GM18526 (cell line): ENCODE results near the gene NMT1.

ENCODE experiments used
- POLR2A ChIP-seq: IDR thresholded peaks from 3 replicates; pipeline ENCODE4 v1.6.1; 2011; ENCODE audit not compliant: insufficient read length; ENCODE audit errors: extremely low read depth

NMT1 gene

DNA sequence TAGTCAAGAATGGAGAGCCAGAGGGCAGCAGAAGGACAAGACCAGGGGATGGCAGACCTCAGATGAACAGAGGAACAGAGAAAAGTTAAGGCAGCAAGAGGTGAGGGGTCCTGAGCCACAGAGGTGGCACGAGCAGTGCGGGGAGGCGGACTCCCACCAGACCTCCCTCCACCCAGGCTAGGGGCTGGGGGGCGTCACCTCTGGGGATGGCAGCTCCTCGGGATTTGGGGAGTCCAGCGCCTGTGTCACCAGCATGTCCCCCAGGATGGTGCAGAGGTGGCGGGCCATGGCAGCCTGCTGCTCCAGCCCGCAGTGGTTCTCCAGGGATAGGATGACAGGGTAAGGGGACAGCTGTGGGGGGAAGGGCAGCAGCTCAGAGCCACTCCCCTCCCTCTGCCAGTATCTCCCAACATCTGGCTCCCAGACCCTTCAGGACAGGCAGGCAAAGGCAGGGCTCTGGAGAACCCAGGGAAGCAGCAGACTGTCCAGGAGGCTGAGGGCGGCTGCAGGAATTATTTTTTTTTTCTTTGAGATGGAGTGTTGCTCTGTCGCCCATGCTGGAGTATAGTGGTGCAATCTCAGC, 55.4 kb downstream of the NMT1 start:
- no peak for TF ChIP-seq POLR2A

DNA sequence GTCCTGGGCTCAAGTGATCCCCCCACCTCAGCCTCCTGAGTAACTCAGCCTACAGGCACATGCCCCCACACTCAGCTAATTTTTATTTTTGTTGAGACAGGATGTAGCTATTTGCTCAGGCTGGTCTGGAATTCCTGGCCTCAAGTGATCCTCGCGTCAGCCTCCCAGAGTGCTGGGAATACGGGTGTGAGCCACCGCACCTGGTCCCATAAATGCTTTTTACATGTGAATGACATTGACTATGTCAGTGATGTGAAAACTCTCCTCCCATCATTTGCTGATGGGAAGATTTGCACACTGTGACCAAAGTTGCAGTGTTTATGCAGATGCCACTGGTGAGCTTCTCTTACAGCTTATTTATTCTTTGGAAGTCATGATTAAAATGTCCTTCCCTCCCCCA, 56.2 kb downstream of the NMT1 start:
- TF ChIP-seq POLR2A = no peak

DNA sequence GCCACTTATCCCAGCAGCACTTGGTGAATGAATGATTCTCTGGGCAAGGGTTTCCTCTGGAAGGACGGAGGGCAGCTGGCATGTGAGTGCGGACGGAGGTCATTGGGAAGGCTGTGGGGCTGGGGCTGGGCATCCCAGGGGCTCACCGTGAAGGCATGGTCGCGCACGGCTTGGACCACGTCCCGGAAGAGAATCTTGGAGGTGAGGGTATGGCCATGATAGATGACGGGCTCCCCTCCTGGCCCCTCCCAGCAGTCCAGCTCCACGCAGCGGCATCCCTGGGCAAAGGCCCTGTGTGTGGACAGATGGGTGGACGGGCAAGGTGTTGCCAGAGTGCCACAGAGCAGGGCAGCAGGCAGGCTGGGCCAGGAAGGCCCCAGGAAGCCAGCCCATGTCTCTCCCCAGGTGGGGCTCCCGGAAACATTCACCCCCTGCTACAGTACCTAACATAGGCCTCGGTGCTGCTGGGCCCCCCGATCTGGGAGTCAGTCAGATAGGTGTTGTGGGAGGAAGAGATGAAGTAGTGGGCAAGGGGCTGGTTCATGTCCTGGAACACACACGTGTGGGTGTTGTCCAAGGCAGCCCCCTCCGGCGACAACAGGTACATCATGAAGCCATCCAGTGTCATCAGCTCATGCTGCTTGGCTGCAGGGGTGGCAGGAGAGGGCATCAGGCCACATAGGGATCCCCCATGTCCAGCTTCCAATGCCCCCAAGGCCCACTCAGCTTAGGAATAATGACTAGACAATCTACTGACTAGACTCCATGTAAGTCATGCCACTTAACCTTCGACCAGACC, 56.9 kb downstream of the NMT1 start:
- TF ChIP-seq POLR2A = no peak

DNA sequence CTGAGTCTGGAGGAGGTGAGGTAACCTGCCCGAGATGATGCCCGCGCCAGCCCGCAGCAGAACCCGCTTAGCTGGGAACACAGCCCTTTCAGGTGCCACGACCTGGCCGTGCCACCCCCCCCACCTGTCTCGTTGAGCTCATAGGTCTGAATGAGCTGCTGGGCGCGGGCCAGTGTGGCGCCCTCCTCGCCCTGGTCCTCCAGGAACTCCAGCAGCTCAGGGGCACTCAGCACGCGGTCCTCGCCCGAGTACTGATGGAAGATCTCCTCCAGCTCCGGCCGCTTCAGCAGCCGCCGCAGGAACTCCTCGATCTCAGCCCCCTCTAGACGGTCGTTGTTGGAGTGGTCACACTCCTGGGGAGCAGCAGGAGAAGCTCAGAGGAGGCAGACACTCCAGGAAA, 57.6 kb downstream of the NMT1 start:
- TF ChIP-seq POLR2A = no peak

DNA sequence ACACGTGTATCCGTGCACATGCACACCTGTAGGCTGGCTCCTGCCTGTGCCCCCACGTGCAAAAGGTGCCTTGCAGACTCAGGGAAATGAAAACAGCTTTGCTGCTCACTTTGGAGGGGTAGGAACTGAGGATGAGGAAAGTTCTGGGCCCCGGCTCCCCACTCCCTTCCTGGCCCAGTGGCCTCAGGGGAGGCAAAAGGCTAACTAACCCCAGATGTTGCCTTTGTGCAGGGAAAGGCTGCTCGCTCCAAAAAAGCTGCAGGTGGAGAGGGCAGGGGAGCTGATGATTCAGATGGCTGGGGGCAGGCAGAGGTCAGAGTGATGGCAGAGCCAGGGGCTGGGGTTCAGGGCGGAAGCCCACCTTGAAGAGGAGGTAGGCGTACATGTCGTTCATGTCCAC, 58.8 kb downstream of the NMT1 start:
- no peak for TF ChIP-seq POLR2A

DNA sequence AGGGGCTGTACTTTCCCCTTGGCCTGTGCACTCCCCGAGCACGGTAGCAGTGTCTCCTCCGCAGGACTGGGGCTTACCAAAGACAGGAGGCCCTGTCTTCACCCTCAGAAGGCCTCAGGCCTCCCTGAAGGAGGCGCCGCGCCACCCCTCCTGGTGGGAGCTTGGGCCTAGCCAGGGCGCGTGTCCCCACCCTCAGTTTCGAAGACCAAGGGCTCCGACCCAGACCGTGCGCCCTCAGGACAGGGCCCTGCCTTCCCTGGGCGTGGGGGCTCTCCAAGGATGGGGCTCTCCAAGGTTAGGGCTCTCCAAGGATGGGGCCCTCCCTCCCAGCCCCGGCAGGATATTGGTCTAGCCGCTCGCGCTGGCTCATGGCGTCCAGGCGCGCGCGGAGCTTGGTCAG, 59.4 kb downstream of the NMT1 start:
- no peak for TF ChIP-seq POLR2A

DNA sequence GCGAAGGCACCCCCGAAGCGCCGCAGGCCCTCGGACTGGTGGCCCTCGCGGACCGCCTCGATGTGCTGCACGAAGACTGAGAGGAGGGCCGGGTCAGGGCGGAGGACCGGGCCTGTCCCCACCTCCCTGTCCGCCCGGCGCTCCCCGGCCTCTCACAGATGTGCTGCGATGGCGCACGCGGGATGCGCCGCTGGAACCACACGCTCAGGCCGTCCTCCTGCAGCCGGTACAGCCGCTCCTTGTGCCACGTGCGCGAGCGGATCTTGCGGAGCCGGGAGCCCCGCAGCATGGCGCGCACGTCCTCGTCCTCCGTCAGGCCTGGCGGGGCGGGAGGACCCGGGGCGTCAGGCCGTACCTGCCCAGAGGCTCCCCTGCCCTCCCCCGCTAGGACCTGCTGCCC, 59.9 kb downstream of the NMT1 start:
- no peak for TF ChIP-seq POLR2A

DNA sequence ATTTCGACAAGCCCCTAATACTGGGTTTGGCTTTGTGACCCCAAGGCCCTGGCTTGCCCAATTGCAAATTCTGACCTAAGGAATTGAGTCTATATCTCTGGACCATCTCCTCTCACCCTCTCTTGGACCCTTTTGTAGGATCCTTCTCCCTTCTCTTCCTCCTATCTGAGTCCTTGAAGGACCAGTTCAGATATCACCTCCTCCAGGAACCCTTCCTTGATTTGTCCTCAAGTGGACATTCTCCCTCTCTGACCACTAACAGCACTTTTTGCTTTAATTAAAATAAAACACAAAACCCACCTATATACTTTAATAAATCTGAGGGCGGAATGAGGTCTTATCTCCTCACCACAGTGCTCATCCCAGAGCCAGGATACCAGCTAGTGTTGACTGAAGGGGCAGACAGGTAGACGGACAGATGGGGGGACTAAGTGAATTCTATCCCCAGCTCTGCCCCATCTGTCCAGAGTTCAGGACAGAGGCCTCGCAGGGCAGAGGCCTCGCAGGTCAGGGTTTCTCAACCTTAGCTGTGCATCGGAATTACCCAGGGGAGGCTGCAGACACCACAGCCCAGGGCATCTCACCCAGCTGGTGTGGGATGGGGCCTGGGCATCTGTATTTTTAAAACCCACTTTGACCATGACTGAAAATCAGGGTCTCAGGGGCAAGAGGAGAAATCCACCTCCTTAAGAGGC, 62.1 kb downstream of the NMT1 start:
- TF ChIP-seq POLR2A = no peak

DNA sequence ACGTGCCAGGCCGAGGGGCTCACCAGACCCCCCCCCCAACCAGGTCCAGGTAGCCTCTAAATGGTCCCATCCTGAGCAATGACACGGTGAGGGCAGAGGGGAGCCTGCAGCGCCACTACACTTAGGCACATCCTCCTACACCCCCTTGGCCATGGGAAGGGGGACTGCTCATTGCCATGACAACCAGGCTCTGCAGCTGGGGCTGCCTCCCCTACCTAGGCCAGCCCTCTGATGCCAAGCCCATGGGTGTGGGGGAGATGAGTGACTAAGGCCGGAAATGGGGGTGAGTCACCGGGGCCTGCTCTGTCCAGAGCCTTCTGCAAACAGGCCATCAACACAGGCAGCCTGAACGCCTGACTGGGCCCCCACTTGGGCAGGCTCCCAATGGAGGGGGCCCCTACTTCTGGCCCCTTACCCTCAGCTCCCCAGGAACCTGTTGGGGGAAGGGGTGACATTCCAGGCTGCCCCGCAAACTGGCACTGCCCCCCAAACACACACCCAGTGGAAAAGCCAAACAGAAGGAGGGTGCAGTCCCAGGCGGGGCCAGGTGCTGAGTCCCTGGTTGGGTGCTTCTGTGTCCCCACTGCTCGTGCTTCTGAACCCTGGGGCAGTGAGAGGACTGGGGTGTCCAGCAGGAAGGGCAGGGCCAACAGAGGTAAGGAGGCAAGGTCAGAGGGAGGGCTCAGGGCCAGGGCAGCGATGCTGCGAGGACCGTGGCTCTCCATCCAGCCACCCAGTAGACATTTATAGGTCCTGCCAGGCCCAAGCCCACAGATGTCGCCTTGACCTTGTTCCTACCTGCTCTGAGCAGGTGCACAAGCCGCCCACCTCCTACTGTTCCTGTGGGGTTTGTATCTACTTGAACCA, 63.0 kb downstream of the NMT1 start:
- no peak for TF ChIP-seq POLR2A

DNA sequence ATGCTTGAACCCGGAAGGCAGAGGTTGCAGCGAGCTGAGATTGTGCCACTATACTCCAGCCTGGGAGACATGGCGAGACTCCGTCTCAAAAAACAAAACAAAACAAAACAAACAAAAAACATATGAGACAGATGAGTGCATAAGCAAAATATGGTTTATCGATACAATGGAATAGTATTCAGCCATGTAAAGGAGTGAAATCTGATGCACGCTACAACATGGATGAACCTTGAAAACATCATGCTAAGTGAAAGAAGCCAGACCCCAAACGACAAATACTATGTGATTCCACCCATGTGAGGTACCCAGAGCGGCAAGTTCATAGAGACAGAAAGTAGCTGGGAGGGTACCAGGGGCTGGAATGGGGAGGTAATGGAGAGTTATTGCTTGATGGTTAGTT, 64.4 kb downstream of the NMT1 start:
- TF ChIP-seq POLR2A = no peak

DNA sequence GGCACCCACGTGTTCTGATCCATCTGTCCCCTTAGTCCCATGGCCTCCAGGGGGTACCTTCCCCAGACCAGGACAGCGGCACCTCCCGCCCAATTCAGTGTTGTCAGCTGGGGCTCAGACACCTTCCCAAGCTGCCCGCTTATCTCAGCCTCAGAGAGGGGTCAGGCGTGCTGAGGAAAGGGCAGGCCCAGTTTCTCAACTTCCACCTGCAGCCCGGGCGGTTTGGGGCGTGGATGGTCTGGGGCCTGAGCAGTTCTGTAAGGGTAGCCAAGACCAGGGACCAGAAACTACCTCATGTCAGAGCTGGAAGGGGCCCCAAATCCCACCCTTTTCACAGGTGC, 66.1 kb downstream of the NMT1 start:
- no peak for TF ChIP-seq POLR2A

DNA sequence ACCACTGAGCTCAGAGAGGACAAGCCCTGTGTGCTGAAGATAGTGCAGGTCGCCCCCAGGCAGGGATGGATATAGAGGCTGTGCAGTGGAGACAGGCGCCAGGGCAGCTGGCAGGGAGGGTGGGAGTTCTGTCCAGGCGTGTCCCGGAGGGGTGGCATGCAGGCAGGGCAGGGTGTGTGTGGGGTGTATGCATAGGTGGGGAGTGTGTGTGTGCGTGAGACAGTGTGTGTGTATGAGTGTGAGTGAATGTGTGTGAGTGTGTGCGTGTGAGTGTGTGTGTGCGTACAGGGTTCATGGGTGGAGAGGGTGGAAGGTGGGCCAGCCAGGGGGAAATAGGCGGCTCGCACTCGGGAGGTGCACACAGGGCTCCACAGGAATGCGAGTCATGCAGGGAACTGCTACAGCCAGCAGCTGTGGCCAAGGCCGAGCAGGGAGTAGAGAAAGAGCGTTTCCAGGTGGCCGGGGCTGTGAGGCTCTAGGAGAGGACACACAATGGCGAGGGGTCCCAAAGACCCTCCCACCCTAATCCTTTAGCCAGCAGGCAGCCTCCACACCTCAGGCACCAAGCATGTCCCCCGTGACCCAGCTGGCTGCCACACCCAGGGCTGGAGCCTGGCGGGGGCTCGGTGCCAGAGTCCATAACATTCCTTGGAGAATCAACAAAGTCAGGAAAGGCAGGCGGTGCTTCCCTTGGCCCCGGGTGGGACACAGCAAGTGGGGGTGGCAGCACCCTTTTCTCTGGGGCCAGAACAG, 66.6 kb downstream of the NMT1 start:
- no peak for TF ChIP-seq POLR2A

DNA sequence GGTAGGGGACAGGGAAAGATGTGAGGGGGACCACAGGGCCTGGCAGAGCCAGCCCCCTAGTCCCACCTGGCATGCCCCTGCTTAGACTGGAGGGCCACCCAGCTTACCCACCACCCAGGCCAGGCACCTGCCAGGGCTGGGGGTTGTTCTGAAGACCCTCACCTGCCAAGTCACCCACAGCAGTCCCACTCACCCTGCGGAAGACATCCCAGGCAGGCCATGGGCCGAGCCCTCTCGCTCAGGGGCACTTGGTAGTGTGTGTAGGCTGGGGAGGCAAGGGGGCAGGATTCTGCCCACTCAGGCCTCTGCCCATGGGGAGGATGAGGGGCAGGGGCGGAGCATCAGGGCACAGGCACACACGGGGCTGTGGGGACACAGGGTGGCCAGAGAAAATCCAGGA, 67.2 kb downstream of the NMT1 start:
- no peak for TF ChIP-seq POLR2A

DNA sequence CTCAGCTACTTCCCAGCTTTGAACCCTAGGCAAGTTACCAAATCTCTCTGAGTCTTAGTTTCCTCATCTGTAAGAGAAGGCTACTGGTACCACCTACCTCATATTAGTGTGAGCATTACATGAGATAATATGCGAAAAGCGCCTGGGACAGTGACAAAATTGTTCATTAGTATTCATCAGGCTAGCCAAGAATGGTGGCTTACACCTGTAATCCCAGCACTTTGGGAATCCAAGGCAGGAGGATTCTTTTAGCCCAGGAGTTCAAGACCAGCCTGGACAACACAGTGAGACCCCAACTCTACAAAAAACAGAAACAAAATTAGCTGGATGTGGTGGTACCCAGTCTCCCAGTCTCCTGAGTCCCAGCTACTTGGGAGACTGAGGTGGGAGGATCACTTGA, 67.9 kb downstream of the NMT1 start:
- no peak for TF ChIP-seq POLR2A

DNA sequence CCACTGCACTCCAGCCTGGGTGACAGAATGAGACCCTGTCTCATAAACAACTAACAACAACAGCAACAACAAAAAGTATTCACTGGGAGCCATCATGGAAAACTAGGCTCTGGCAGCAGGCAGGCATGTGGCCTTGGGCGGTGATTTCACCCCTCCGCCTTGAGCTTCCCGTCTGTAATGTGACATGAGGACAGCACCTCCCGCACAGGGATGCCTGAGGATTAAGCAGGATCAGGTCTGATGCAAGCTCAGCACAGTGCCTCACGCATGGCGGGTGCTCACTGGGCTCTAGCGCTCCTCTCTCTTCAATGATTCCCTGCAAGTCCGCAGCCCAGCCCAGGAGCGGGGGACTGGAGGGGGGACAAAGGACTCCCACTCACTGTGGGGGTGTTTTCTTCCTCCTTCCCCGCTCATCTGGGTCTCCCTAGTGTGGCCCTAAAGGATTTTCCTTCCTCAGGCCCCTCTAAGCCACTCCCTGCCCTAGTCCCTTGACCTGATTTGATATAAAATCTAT, 68.4 kb downstream of the NMT1 start:
- no peak for TF ChIP-seq POLR2A
